GM06990 (cell line): ENCODE measurements around the gene MRTFB.

Source experiments
- DNase-seq: peaks from one replicate; pipeline ENCODE4 v3.0.0-alpha.2; 2011; ENCODE audit not compliant: insufficient read length; ENCODE audit errors: extremely low read depth
- H3K27me3 ChIP-seq: replicated peaks from 2 replicates; pipeline ENCODE4 v1.6.0; 2011; ENCODE audit warnings: low read length; ENCODE audit not compliant: control insufficient read depth, insufficient read depth
- H3K36me3 ChIP-seq: 2 replicates; pipeline ENCODE4 v1.5.1; 2011; ENCODE audit warnings: low read length; ENCODE audit not compliant: control insufficient read depth, insufficient read depth
- H3K4me3 ChIP-seq: replicated peaks from 2 replicates; pipeline ENCODE4 v1.5.1; 2011; ENCODE audit warnings: low read depth, mild to moderate bottlenecking, control low read depth, low read length
- CTCF ChIP-seq: IDR thresholded peaks from 2 replicates; pipeline ENCODE4 v1.5.1; 2011; ENCODE audit warnings: low read length, control low read depth, mild to moderate bottlenecking, inconsistent platforms; ENCODE audit not compliant: insufficient read depth, poor library complexity, severe bottlenecking

The MRTFB gene

GRCh38 chr16:14164916-14165662, 94.0 kb downstream of the MRTFB start:
- TF ChIP-seq CTCF: no peak
- no peak overlapping the region for H3K4me3 ChIP-seq
- no peaks in the 10 kb centered on the region for H3K27me3 ChIP-seq
- DNase-seq: no peak
- H3K36me3 ChIP-seq: no peaks in the 10 kb centered on the region

GRCh38 chr16:14168146-14168545, 97.0 kb downstream of the MRTFB start:
- no peak for DNase-seq
- Histone ChIP-seq H3K4me3 (no peak overlapping the region), H3K27me3 (no peaks in the 10 kb centered on the region), H3K36me3 (no peaks in the 10 kb centered on the region)
- TF ChIP-seq CTCF: no peak

- DNase-seq: no peak
- no peaks in the 10 kb centered on the region for H3K27me3 ChIP-seq
- no peak for TF ChIP-seq CTCF
- H3K36me3 ChIP-seq: no peaks in the 10 kb centered on the region
- H3K4me3 ChIP-seq: no peak overlapping the region
These were observed 101.2 kb downstream of the MRTFB start for GRCh38 chr16:14172200-14172809.

GRCh38 chr16:14175086-14175485, 104.0 kb downstream of the MRTFB start:
- no peaks in the 10 kb centered on the region for H3K27me3 ChIP-seq
- no peak for DNase-seq
- no peaks in the 10 kb centered on the region for H3K36me3 ChIP-seq
- TF ChIP-seq CTCF: no peak
- H3K4me3 ChIP-seq: no peak overlapping the region

GRCh38 chr16:14177704-14178103, 106.6 kb downstream of the MRTFB start:
- Histone ChIP-seq H3K27me3 (no peaks in the 10 kb centered on the region), H3K36me3 (no peaks in the 10 kb centered on the region), H3K4me3 (no peak overlapping the region)
- TF ChIP-seq CTCF: no peak
- no peak for DNase-seq

GRCh38 chr16:14179116-14179515, 108.0 kb downstream of the MRTFB start:
- no peak for TF ChIP-seq CTCF
- no peaks in the 10 kb centered on the region for H3K36me3 ChIP-seq
- DNase-seq: no peak
- no peaks in the 10 kb centered on the region for H3K27me3 ChIP-seq
- no peak overlapping the region for H3K4me3 ChIP-seq
